HUES64 (cell line): ENCODE measurements around the gene PPP2R3B.
"Not testable (repeated sequence)": the region's sequence is repeated elsewhere in the genome, so short reads cannot be mapped to it uniquely, and the experiment has no call there.

Experiments used
- H3K27ac ChIP-seq: 2 replicates; pipeline ENCODE4 v1.7.0; 2013; ENCODE audit warnings: low read depth, low read length, inconsistent platforms
- H3K27me3 ChIP-seq: 2 replicates; pipeline ENCODE4 v1.6.1; 2013; ENCODE audit warnings: mild to moderate bottlenecking, low read length; ENCODE audit not compliant: insufficient read depth
- H3K36me3 ChIP-seq: 2 replicates; pipeline ENCODE4 v1.6.1; 2013; ENCODE audit warnings: mild to moderate bottlenecking, low read length; ENCODE audit not compliant: insufficient read depth
- H3K4me1 ChIP-seq: 2 replicates; pipeline ENCODE4 v1.6.1; 2013; ENCODE audit warnings: mild to moderate bottlenecking, low read length, moderate library complexity; ENCODE audit not compliant: insufficient read depth
- H3K4me3 ChIP-seq: 2 replicates; pipeline ENCODE4 v1.5.1; 2013; ENCODE audit warnings: mild to moderate bottlenecking, low read length, moderate library complexity
- H3K9ac ChIP-seq: 2 replicates; pipeline ENCODE4 v1.6.1; 2013; ENCODE audit warnings: mild to moderate bottlenecking, low read depth, low read length
- H3K9me3 ChIP-seq: 2 replicates; pipeline ENCODE4 v1.6.1; 2013; ENCODE audit warnings: low read depth, low read length; ENCODE audit not compliant: insufficient read depth
- WGBS: fragments of 150-250, 120-280 bp; methylation state at CpG from one replicate; pipeline ENCODE4 v1.1.7; 2013; ENCODE audit warnings: missing lambda C conversion rate; 5-methylcytosine and 5-hydroxymethylcytosine counted together

The PPP2R3B gene

DNA sequence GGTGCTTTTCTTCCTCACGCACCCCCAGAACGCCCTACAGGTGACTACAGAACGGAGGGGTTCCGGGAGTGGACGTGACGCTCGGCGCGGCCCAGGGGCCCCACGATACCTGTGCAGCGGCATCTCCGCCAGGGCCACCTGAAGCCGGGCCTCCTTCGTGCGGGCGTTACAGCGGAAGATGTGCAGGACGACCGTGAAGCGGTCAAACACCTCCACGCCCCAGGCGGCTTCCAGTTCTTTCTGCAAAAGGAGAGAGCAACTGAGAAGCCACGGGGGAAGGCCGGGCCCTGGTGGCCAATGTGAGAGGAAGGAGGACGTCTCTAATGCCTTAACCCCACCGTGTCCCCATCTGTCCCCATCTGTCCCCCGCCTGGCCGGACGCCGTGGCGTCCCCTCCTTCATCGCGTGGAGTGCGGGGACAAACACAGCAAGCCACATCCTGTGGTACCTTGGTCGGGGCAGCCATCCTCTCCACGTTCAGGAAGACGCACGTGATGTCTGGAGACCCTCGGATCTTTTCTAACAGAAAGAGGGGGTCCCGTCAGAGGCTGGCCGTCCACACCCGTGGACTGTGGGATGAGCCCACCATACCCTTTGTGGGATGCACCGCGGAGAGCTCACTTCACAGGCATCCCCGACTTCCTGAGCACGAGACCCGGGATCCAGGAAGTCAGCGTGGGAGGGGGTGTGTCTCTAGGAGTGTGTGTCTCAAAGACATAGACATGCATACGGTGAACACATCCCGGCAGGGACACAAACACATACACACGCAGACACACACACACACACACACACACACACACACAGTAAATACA lies 71.7 kb downstream of the PPP2R3B start:
- Histone ChIP-seq H3K27me3 (no peaks in the 10 kb centered on the region; the same call in 1 of the 2 replicates), H3K4me1 (no peaks in the 10 kb centered on the region), H3K4me3 (no peak overlapping the region), H3K9me3 (no peaks in the 10 kb centered on the region), H3K27ac (no peak overlapping the region), H3K9ac (no peak overlapping the region), H3K36me3 (peaks cover 51% of the 10 kb centered on the region)
- WGBS: 94% methylated on average over 51 of the region's 51 CpGs

DNA sequence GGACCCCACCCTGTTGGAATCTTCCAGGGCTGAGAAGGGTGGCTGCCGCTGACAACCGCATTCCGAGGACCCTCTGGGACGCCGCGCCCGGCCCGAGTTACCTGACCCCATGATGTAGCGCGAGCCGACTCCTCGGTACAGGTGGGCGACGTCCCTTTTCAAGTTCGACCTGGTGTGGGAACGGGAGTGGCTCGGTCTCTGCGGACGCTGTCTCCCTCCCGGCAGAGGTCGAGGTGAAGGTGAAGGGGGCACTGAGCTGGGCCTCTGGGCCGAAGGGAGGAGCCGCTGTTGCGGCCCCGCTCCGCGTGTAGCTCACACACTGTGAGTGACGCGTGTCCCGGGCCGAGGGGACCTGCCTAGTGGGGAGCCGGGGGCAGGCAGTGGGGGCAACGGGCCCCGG lies 72.7 kb downstream of the PPP2R3B start:
- H3K9me3 ChIP-seq: no peaks in the 10 kb centered on the region
- H3K9ac ChIP-seq: no peak overlapping the region
- no peaks in the 10 kb centered on the region for H3K4me1 ChIP-seq
- WGBS: 97% methylated on average over 34 of the region's 34 CpGs
- no peaks in the 10 kb centered on the region for H3K27me3 ChIP-seq
- no peak overlapping the region for H3K4me3 ChIP-seq
- no peak overlapping the region for H3K27ac ChIP-seq
- peaks cover 56% of the 10 kb centered on the region for H3K36me3 ChIP-seq

DNA sequence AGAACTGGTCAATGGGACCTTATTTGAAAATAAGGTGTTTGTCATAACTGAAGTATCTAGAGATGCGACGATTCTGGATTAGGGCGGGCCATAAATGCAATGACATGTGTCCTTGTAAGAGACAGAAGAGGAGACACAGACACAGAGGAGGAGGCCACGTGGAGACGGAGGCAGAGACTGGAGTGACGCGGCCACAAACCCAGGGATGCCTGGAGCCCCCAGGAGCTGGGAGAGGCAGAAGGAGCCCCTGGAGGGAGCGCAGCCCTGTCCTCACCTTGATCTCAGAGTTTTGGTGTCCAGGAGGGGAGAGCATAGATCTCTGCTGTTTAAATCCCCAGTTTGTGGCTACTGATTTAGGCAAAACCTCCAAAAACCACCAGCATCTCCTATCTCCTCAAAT lies 73.2 kb downstream of the PPP2R3B start:
- no peak overlapping the region for H3K9ac ChIP-seq
- no peaks in the 10 kb centered on the region for H3K4me1 ChIP-seq
- 95% methylated on average over 8 of the region's 8 CpGs for WGBS
- H3K36me3 ChIP-seq: peaks cover 60% of the 10 kb centered on the region
- no peak overlapping the region for H3K4me3 ChIP-seq
- no peaks in the 10 kb centered on the region for H3K9me3 ChIP-seq
- no peaks in the 10 kb centered on the region for H3K27me3 ChIP-seq
- no peak overlapping the region for H3K27ac ChIP-seq

DNA sequence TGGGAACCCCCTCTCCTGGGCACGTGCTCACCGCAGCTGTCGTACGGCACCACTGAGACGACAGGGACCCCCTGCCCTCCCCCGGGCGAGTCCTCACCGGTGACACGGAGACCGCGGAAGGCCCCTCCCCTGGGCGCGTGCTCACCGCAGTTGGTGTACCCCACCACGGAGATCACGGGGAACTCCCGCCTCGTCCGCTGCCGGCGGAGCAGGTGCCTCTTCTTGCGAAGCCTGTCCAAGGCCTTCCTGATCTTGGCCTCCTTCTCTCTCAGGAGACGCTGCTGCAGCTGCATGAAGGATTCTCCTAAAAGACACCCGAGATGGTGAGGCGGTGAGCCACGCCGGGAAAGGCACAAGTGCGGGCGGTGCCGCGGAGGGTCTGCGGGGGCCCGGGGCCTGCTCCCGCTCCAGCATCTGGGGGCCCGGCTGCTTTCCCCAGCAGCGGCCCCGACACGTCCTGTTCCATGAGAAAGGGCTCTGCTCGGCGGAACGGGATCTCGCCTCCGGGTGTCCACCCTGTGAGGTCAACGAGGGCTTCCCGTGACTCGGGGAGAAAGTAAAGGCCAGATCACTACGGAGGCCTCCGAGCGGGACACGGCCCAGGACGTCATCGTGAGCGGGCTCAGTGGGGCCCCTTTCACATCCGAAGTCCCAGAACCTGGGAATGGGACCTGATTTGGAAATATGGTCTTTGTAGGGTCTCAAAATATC lies 73.9 kb downstream of the PPP2R3B start:
- Histone ChIP-seq H3K9me3 (no peaks in the 10 kb centered on the region), H3K4me1 (no peaks in the 10 kb centered on the region), H3K36me3 (peaks cover 67% of the 10 kb centered on the region), H3K27me3 (no peaks in the 10 kb centered on the region), H3K4me3 (no peak overlapping the region), H3K27ac (no peak overlapping the region), H3K9ac (no peak overlapping the region)
- WGBS: 96% methylated on average over 54 of the region's 54 CpGs

DNA sequence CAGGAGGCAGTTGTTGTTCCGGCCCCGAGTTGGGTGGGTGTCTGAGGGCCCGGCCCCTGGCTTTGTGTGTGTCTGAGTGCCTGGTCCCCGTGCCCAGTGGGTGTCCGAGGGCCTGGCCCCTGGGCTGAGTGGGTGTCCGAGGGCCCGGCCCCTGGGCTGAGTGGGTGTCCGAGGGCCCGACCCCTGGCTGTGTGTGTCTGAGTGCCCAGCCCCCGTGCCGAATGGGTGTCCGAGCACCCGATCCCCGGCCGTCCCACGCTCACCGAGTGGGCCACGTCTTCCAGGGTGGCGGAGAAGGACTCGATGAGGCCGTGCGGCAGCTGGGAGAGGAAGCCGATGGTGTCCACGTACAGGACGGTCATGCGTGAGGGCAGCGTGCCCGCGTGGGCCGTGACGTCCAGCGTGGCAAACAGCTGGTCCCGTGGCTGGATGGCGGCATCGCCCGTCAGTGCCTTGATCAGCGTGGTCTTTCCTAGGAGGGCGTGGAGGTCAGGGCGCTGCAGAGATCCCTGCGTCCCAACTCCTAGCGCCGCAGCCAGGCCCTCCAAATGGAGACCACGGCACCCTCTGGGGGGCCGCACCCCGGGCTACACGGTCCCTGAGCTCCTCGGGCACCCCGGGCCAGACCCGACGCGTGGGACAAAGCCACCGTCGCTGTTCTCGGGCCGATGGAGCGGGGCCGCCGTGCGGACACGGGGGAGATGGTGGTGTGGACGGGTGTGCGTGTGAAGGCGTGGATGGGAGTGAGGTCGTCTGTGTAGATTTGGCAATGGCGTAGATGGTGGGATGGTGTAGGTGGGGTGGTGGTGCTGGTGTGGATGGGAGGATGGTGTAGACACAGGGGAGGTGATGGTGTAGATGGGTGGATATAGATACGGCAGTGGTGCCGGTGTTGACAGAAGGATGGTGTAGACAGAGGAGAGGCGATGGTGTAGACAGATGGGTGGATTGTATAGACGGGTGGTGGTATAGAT lies 75.3 kb downstream of the PPP2R3B start:
- no peak overlapping the region for H3K27ac ChIP-seq
- H3K9ac ChIP-seq: no peak overlapping the region
- H3K36me3 ChIP-seq: peaks cover 76% of the 10 kb centered on the region
- no peak overlapping the region for H3K4me3 ChIP-seq
- 95% methylated on average over 69 of the region's 69 CpGs for WGBS
- H3K9me3 ChIP-seq: no peaks in the 10 kb centered on the region
- no peaks in the 10 kb centered on the region for H3K4me1 ChIP-seq
- no peaks in the 10 kb centered on the region for H3K27me3 ChIP-seq

DNA sequence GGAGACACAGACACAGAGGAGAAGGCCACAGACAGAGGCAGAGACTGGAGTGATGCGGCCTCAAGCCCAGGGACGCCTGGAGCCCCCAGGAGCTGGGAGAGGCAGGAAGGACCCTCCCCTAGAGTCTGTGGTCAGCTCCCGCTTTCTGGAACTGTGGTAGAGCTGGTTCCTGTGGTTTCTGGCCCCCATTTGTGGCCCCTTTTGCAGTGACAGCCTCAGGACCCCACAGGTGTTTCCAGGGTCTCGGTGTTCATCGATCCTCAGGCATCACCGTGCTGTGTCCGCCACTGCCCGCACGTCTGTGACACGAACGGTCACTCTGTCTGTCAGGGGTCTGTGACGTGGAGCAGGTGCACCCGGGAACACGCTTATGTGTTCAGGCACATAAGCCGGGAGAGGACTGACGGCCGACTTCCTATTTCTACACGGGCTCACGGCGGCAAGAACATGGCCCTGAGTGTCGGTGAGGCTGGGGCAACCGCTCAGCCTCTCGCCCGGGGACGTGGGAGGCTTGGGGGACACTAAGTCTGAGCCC lies 76.0 kb downstream of the PPP2R3B start:
- Histone ChIP-seq H3K4me3 (no peak overlapping the region), H3K9ac (no peak overlapping the region), H3K9me3 (no peaks in the 10 kb centered on the region), H3K36me3 (peaks cover 83% of the 10 kb centered on the region), H3K27me3 (no peaks in the 10 kb centered on the region), H3K27ac (no peak overlapping the region), H3K4me1 (no peaks in the 10 kb centered on the region)
- WGBS: 93% methylated on average over 25 of the region's 25 CpGs

DNA sequence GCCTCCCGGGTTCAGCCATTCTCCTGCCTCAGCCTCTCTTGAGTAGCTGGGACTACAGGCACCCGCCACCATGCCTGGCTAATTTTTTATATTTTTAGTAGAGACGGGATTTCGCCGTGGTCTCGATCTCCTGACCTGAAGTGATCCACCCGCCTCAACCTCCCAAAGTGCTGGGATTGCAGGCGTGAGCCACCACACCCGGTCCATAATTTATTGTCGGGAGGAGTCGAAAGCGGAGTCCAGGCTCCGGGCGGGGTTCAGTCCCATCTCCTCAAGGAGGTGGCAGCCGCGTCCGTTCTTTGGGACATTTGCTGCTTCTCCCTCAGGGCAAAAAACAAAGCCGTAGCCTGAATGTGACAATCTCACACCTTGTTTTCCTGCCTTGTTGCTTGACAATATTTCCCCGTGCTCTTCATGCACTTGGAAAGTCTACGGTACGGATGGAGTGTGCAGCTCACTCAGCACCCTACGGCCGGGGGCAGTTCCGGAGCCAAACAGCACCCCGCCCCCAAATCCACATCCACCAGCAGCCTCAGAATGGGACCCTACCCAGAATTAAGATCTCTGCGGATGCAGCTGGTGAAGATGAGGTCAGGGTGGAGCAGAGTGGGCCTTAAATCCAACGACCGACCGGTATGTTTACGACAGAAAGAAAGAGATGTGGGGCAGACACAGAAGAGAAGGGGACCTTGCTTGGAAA lies 77.7 kb downstream of the PPP2R3B start:
- Histone ChIP-seq H3K27me3 (no peaks in the 10 kb centered on the region), H3K4me3 (no peak overlapping the region), H3K4me1 (no peaks in the 10 kb centered on the region), H3K9ac (no peak overlapping the region), H3K36me3 (peaks cover 82% of the 10 kb centered on the region), H3K27ac (no peak overlapping the region), H3K9me3 (no peaks in the 10 kb centered on the region)
- WGBS: 95% methylated on average over 30 of the region's 30 CpGs

GRCh38 chrX:307261-308111 lies 79.2 kb downstream of the PPP2R3B start:
- Histone ChIP-seq H3K27ac (no peak overlapping the region), H3K4me1 (no peaks in the 10 kb centered on the region), H3K4me3 (no peak overlapping the region), H3K36me3 (peaks cover 77% of the 10 kb centered on the region), H3K27me3 (no peaks in the 10 kb centered on the region), H3K9ac (no peak overlapping the region), H3K9me3 (no peaks in the 10 kb centered on the region)
- 96% methylated on average over 58 of the region's 58 CpGs for WGBS

GRCh38 chrX:306614-307251 lies 80.0 kb downstream of the PPP2R3B start:
- WGBS: 94% methylated on average over 3 of the region's 3 CpGs
- not testable (repeated sequence) for H3K4me3 ChIP-seq, H3K27ac ChIP-seq, H3K4me1 ChIP-seq, H3K27me3 ChIP-seq, H3K9ac ChIP-seq, H3K9me3 ChIP-seq
- peaks cover 77% of the 10 kb centered on the region for H3K36me3 ChIP-seq
